KBM-7 (cell line): ENCODE measurements around the gene APC2.
A peak's percentile ranks its signal among the peaks of the same experiment; 100 is the strongest.
"Not testable (repeated sequence)": the region's sequence is repeated elsewhere in the genome, so short reads cannot be mapped to it uniquely, and the experiment has no call there.

Experiments used
- DNase-seq: peaks from one replicate; pipeline ENCODE4 v3.0.0-alpha.2; 2015
- in situ Hi-C: fragments of 300-500 bp; cut with MboI; formaldehyde crosslinking; loops from 2 replicates; pipeline ENCODE4 v1.14.3; 2020; ENCODE audit warnings: low sequenced_read_pairs, low pct_unique_long_range_greater_than_20kb, mixed read lengths

Gene APC2

GRCh38 chr19:1472231-1473084 is 22.5 kb downstream of the APC2 start:
- no peak for DNase-seq
- in situ Hi-C loops: no loop called here

GRCh38 chr19:1473085-1473851 is 23.3 kb downstream of the APC2 start:
- in situ Hi-C loops: no loop called here
- no peak for DNase-seq

- in situ Hi-C loops: no loop called here
- no peak for DNase-seq
Observed at GRCh38 chr19:1474011-1474764, 24.3 kb downstream of the APC2 start.

GRCh38 chr19:1474765-1475351 is 24.9 kb downstream of the APC2 start:
- no peak for DNase-seq
- in situ Hi-C loops: no loop called here

- no peak for DNase-seq
- in situ Hi-C loops: no loop called here
Observed at GRCh38 chr19:1475751-1476437, 26.0 kb downstream of the APC2 start.

- DNase-seq, in situ Hi-C loops: not testable (repeated sequence)
Observed at GRCh38 chr19:1477056-1477455, 27.1 kb downstream of the APC2 start.

GRCh38 chr19:1478934-1479707 is 29.2 kb downstream of the APC2 start, which contains the start of gene C19orf25:
TSS of gene C19orf25 (minus strand) at chr19:1479215. CDS start at chr19:1478903, 312 bp downstream.
- peak; percentile 96 for DNase-seq
- in situ Hi-C loops: no loop called here

GRCh38 chr19:1481224-1481892 is 31.4 kb downstream of the APC2 start:
- DNase-seq: no peak

GRCh38 chr19:1481893-1482360 is 32.0 kb downstream of the APC2 start:
- in situ Hi-C loops: no loop called here
- no peak for DNase-seq

More at GRCh38 chr19:1481224-1481892, 31.4 kb downstream of the APC2 start:
- in situ Hi-C loops: no loop called here

- DNase-seq: no peak
- in situ Hi-C loops: no loop called here
Observed at GRCh38 chr19:1482361-1483130, 32.6 kb downstream of the APC2 start.

GRCh38 chr19:1483131-1483978 is 33.4 kb downstream of the APC2 start:
- no peak for DNase-seq
- in situ Hi-C loops: no loop called here

- no peak for DNase-seq
- in situ Hi-C loops: no loop called here
Observed at GRCh38 chr19:1483979-1484428, 34.1 kb downstream of the APC2 start.

GRCh38 chr19:1486720-1487575 is 37.0 kb downstream of the APC2 start:
- no peak for DNase-seq

GRCh38 chr19:1487576-1488281 is 37.8 kb downstream of the APC2 start:
- in situ Hi-C loops: no loop called here
- DNase-seq: no peak

More at GRCh38 chr19:1486720-1487575, 37.0 kb downstream of the APC2 start:
- in situ Hi-C loops: no loop called here
